ENCODE data around the gene FGFR1OP2. TPM values are rescaled to one million over a fixed set of nuclear protein-coding genes. Genes with fewer than 3 reads are reported as not detected.

FGFR1OP2 gene
- total RNA-seq, 1 experiment from 2014 or later: 45.7 TPM

DNA sequence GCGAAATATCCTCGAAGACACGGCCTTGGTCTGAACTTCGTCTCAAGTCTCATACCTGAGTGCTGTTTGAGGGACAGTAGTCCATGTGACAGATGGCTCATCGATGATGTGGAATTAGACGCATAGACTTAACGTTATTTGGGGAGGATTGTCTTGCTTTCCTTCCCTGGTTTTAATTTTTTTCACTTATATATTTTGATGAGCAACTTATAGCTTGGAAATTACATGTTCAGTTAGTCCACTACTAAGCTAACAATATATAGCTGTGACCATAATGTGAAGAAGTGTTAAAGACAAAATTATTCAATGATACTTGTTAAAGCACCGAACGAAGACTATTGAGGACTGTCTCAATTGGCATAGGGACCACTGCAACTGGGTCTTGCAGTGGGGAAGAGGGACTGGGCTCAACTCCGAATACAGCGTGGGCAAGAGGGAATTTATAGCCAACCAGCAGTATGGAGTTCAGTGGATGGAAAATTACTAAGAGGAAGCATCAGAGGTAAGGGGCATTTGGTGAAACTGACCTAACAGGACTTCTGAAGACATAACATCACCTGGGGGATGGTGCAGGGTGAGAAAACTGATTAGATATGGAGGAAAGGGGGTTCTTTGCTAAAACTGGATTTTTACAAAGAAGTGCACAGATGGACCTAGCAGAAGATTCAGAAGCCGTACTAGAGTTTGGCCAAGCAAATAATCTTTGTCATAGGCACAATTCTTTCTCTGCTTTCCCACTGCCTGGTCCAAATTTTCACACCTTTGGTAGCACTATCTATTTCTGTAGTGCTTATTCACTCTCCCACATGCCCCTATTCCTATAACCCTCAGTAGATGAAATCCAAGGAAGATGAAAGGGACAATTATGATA is 76.8 kb downstream of the FGFR1OP2 start:
- POLR2A ChIA-PET (ENCODE audit: unreplicated experiment): interaction anchor here (0.6 kb wide), 3 partner anchors 24 to 775 kb away, joined by 3 to 5 read pairs (median 4); no protein-coding TSS in a partner anchor
- intact Hi-C loops (cut with micrococcal nuclease; ENCODE audit: unreplicated experiment): loop anchor here (1.0 to 10.0 kb wide), 12 partner anchors 62 to 900 kb away; partner anchors contain the start of genes FGFR1OP2, ITPR2 and STK38L
- Histone ChIP-seq H3F3A (ENCODE audit: insufficient read depth, low read depth) (peaks cover 14% of the 10 kb centered on the region), H3K36me3 (ENCODE audit: low read depth) (no peaks in the 10 kb centered on the region), H3K9me2 (ENCODE audit: insufficient read depth) (no peaks in the 10 kb centered on the region), H3K79me2 (ENCODE audit: low read depth) (peaks cover 10% of the 10 kb centered on the region), H2AFZ (peak overlapping the region; percentile 83), H3K27me3 (ENCODE audit: insufficient read depth, low read depth) (no peaks in the 10 kb centered on the region), H4K20me1 (ENCODE audit: insufficient read depth) (no peaks in the 10 kb centered on the region), H3K27ac (peak overlapping the region; percentile 48), H3K4me1 (replicated peaks; ENCODE audit: insufficient read depth) (peaks cover 29% of the 10 kb centered on the region), H3K4me2 (peak overlapping the region; percentile 95), H3K9me3 (ENCODE audit: insufficient read depth, low read depth) (no peaks in the 10 kb centered on the region), H3K4me3 (peak overlapping the region; percentile 97)
- BruUV-seq (replicated peaks): no TSS peak
- no peak for DNase-seq
- CTCF ChIA-PET: interaction anchor here (0.6 to 1.7 kb wide), 10 partner anchors 10 to 448 kb away, joined by 3 to 22 read pairs (median 4); no protein-coding TSS in a partner anchor
- TF ChIP-seq, protein P1, sequence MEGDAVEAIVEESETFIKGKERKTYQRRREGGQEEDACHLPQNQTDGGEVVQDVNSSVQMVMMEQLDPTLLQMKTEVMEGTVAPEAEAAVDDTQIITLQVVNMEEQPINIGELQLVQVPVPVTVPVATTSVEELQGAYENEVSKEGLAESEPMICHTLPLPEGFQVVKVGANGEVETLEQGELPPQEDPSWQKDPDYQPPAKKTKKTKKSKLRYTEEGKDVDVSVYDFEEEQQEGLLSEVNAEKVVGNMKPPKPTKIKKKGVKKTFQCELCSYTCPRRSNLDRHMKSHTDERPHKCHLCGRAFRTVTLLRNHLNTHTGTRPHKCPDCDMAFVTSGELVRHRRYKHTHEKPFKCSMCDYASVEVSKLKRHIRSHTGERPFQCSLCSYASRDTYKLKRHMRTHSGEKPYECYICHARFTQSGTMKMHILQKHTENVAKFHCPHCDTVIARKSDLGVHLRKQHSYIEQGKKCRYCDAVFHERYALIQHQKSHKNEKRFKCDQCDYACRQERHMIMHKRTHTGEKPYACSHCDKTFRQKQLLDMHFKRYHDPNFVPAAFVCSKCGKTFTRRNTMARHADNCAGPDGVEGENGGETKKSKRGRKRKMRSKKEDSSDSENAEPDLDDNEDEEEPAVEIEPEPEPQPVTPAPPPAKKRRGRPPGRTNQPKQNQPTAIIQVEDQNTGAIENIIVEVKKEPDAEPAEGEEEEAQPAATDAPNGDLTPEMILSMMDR (conservative IDR thresholded peaks at IDR 0.05): no peak
- no peak for TF ChIP-seq EZH2 (IDR thresholded peaks at IDR 0.05; ENCODE audit: low read depth)

DNA sequence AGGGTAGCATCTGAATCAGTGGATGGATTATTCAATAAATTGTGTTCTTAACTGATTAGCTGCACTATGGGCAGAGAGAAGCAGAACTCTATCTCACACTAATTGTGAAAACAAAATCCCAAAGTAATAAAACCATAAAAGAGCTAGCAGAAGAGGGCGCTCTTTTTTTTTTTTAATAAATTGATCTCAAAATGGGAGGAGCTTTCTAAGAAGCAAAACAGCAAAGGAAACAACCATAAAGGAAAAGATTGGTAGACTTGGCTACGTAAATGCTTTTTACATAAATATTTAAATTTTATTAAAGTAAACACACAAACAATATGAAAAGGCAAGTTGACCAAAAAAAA is 77.4 kb downstream of the FGFR1OP2 start:
- no peak for TF ChIP-seq EZH2 (IDR thresholded peaks at IDR 0.05; ENCODE audit: low read depth)
- TF ChIP-seq, protein P1 (conservative IDR thresholded peaks at IDR 0.05): peak; percentile 67
- H3K27me3 ChIP-seq (ENCODE audit: insufficient read depth, low read depth): no peaks in the 10 kb centered on the region
- H3K4me2 ChIP-seq: peak overlapping the region; percentile 60
- intact Hi-C loops (cut with micrococcal nuclease; ENCODE audit: unreplicated experiment): loop anchor here (1.0 to 10.0 kb wide), 6 partner anchors 61 to 901 kb away; no protein-coding TSS in a partner anchor
- no peak for DNase-seq
- no peaks in the 10 kb centered on the region for H3K9me3 ChIP-seq (ENCODE audit: insufficient read depth, low read depth)
- no peaks in the 10 kb centered on the region for H3K36me3 ChIP-seq (ENCODE audit: low read depth)
- H3K4me3 ChIP-seq: no peak overlapping the region
- H3K79me2 ChIP-seq (ENCODE audit: low read depth): peaks cover 10% of the 10 kb centered on the region
- ChIA-PET CTCF (interaction anchor here (0.6 to 1.7 kb wide), 13 partner anchors 9 to 692 kb away, joined by 3 to 22 read pairs (median 4); no protein-coding TSS in a partner anchor), POLR2A (ENCODE audit: unreplicated experiment) (interaction anchor here (0.5 to 0.6 kb wide), 6 partner anchors 10 to 314 kb away, joined by 3 to 7 read pairs (median 5); no protein-coding TSS in a partner anchor)
- H3F3A ChIP-seq (ENCODE audit: insufficient read depth, low read depth): peaks cover 14% of the 10 kb centered on the region
- H3K27ac ChIP-seq: no peak overlapping the region
- no peaks in the 10 kb centered on the region for H4K20me1 ChIP-seq (ENCODE audit: insufficient read depth)
- H2AFZ ChIP-seq: no peak overlapping the region
- H3K9me2 ChIP-seq (ENCODE audit: insufficient read depth): no peaks in the 10 kb centered on the region
- H3K4me1 ChIP-seq (replicated peaks; ENCODE audit: insufficient read depth): peaks cover 29% of the 10 kb centered on the region
- BruUV-seq (replicated peaks): no TSS peak

Other genes with a start within 250 kb of the FGFR1OP2 start
- 16.2 and 26.0 TPM in 2 replicates for gene ITPR2, start 105.3 kb upstream of the FGFR1OP2 start, total RNA-seq (2021)
- gene INTS13, start 489 bp upstream of the FGFR1OP2 start, total RNA-seq (2021): 34.4 and 40.8 TPM in 2 replicates
- 57.0 and 67.7 TPM in 2 replicates for gene TM7SF3, start 75.9 kb downstream of the FGFR1OP2 start, total RNA-seq (2021)
- 44.1 and 83.6 TPM in 2 replicates for gene MED21, start 84.1 kb downstream of the FGFR1OP2 start, total RNA-seq (2021)
- not detected in 2 replicates for gene C12orf71, start 144.1 kb downstream of the FGFR1OP2 start, total RNA-seq (2021)

Data from PC-9 (cell line).